Transverse colon (tissue), 4 donors: Measurements from ENCODE around the gene MAN2A1. TPM values are rescaled to one million over a fixed set of nuclear protein-coding genes. Genes with fewer than 3 reads are reported as not detected.

Source experiments
- DNase-seq: peaks from one replicate; pipeline ENCODE4 v3.0.0-alpha.2; 2019
- H3K27ac ChIP-seq, 4 donors: fragments of 200-600 bp; sonication (generic); 2 replicates each; pipeline ENCODE4 v1.5.1; 2016 to 2018; ENCODE audit warnings: inconsistent platforms in 4 of 4
- H3K27me3 ChIP-seq: fragments of 200-600 bp; sonication (generic); 2 replicates; pipeline ENCODE4 v1.5.1; 2017; ENCODE audit warnings: inconsistent platforms
- H3K36me3 ChIP-seq, 4 donors: fragments of 200-600 bp; sonication (generic); 2 replicates each; pipeline ENCODE4 v1.5.1; 2017 to 2019; ENCODE audit warnings: inconsistent platforms in 4 of 4
- H3K4me1 ChIP-seq, 4 donors: fragments of 200-600 bp; sonication (generic); 2 replicates each; pipeline ENCODE4 v1.5.1; 2017 to 2020; ENCODE audit warnings: inconsistent platforms in 4 of 4
- H3K4me3 ChIP-seq, 4 donors: fragments of 200-600 bp; sonication (generic); 1 replicate in 1 of 4; 2 replicates in 3 of 4; pipeline versions ENCODE4 v1.5.1 to v1.6.1; 2017 to 2019; ENCODE audit warnings: inconsistent platforms in 4 of 4
- H3K9me3 ChIP-seq, 2 donors: fragments of 200-600 bp; sonication (generic); 2 replicates each; pipeline ENCODE4 v1.5.1; 2017 to 2019; ENCODE audit warnings: inconsistent platforms in 2 of 2
- CTCF ChIP-seq, 5 experiments: fragments of 200-600 bp in 3 of 5; fragments of 450-650 bp in 2 of 5; sonication (generic) in 3 of 5; IDR thresholded peaks; 1 replicate in 2 of 5; 2 replicates in 3 of 5; pipeline ENCODE4 v1.5.1; 2016 to 2017; ENCODE audit warnings: antibody characterized with exemption in 5 of 5, inconsistent platforms in 3 of 5, mild to moderate bottlenecking in 2 of 5, moderate library complexity in 1 of 5
- EP300 ChIP-seq: sonication (generic); formaldehyde crosslinking; IDR thresholded peaks from one replicate; pipeline ENCODE4 v1.6.1; 2017; ENCODE audit warnings: antibody characterized with exemption, low read depth
- POLR2A ChIP-seq: fragments of 450-650 bp; IDR thresholded peaks from one replicate; pipeline ENCODE4 v1.6.1; 2016; ENCODE audit warnings: antibody characterized with exemption, mild to moderate bottlenecking, moderate library complexity
- POLR2AphosphoS5 ChIP-seq, 3 donors: sonication (generic); formaldehyde crosslinking; IDR thresholded peaks; one replicate each; pipeline ENCODE4 v1.6.1; 2016; ENCODE audit warnings: antibody characterized with exemption in 3 of 3
- WGBS, 2 donors: methylation state at CpG; one replicate each; pipeline ENCODE4 v1.1.5; 2018; ENCODE audit warnings: low coverage in 1 of 2; 5-methylcytosine and 5-hydroxymethylcytosine counted together
- in situ Hi-C, 4 donors: fragments of 200-750 bp; cut with MboI; loops; one replicate each; pipeline versions ENCODE4 v1.15.0 to v1.15.1; 2017; ENCODE audit warnings: low sequenced_read_pairs in 3 of 4, low pct_ligation_motif_present in 1 of 4, low pct_unique_long_range_greater_than_20kb in 1 of 4
- intact Hi-C: fragments of 100-400 bp; cut with DNase I; formaldehyde crosslinking; loops from one replicate; pipeline ENCODE4 v1.15.1; 2023; ENCODE audit warnings: low total_unique reads
- total RNA-seq, 4 donors: library from RNA; depleted of rRNA; stranded (reverse); fragments of >200 nt; gene quantifications; one replicate each; pipeline ENCODE4 v1.1.0, GENCODE V29; 2016

The MAN2A1 gene
- total RNA-seq, 4 donors from 2014 or later = 39.2 to 95.3 (median 70.4) TPM

- H3K4me1 ChIP-seq = peaks cover 0 to 1% (median 0%) of the 10 kb centered on the region in 4 donors
- 84 to 94% methylated on average over 5 of the region's 5 CpGs for whole genome bisulfite sequencing, 2 donors
- intact Hi-C loops = no loop called here
- H3K4me3 ChIP-seq = no peak overlapping the region
- H3K9me3 ChIP-seq = no peaks in the 10 kb centered on the region
- no peaks in the 10 kb centered on the region for H3K27me3 ChIP-seq
- H3K36me3 ChIP-seq = peaks cover 0 to 9% (median 2%) of the 10 kb centered on the region in 4 donors
- H3K27ac ChIP-seq = no peak overlapping the region
- no peak for TF ChIP-seq POLR2AphosphoS5 (IDR thresholded peaks at IDR 0.05)
- TF ChIP-seq POLR2A = no peak
- TF ChIP-seq EP300 = no peak
- no peak for TF ChIP-seq CTCF (IDR thresholded peaks at IDR 0.05)
- in situ Hi-C loops = no loop called here
- DNase-seq = no peak
Observed at GRCh38 chr5:109779036-109779735, 89.5 kb downstream of the MAN2A1 start.

- Histone ChIP-seq H3K4me3 (no peak overlapping the region), H3K4me1 (no peaks in the 10 kb centered on the region), H3K36me3 (peaks cover 0 to 21% (median 6%) of the 10 kb centered on the region in 4 donors), H3K27ac (no peak overlapping the region), H3K9me3 (no peaks in the 10 kb centered on the region), H3K27me3 (no peaks in the 10 kb centered on the region)
- WGBS, 2 donors = 90 to 100% methylated on average over 2 of the region's 2 CpGs
- DNase-seq = no peak
- TF ChIP-seq POLR2AphosphoS5 (IDR thresholded peaks at IDR 0.05) = no peak
- no peak for TF ChIP-seq EP300
- TF ChIP-seq CTCF (IDR thresholded peaks at IDR 0.05) = no peak
- TF ChIP-seq POLR2A = no peak
- in situ Hi-C loops (no loop called here), intact Hi-C loops (no loop called here)
Observed at GRCh38 chr5:109784687-109785086, 95.0 kb downstream of the MAN2A1 start.

- Histone ChIP-seq H3K4me3 (no peak overlapping the region), H3K36me3 (peaks cover 0 to 25% (median 6%) of the 10 kb centered on the region in 4 donors), H3K27me3 (no peaks in the 10 kb centered on the region), H3K4me1 (no peaks in the 10 kb centered on the region), H3K9me3 (no peaks in the 10 kb centered on the region), H3K27ac (no peak overlapping the region)
- intact Hi-C loops (no loop called here), in situ Hi-C loops (no loop called here)
- WGBS, 2 donors = 88 to 91% methylated on average over 5 of the region's 5 CpGs
- TF ChIP-seq POLR2AphosphoS5 (IDR thresholded peaks at IDR 0.05) = no peak
- DNase-seq = no peak
Observed at GRCh38 chr5:109786206-109786855, 96.6 kb downstream of the MAN2A1 start.

GRCh38 chr5:109788596-109788995 lies 98.9 kb downstream of the MAN2A1 start:
- no peak overlapping the region for H3K4me3 ChIP-seq
- TF ChIP-seq POLR2A (no peak), POLR2AphosphoS5 (IDR thresholded peaks at IDR 0.05) (no peak), EP300 (no peak), CTCF (IDR thresholded peaks at IDR 0.05) (no peak)

More at GRCh38 chr5:109788596-109788995, 98.9 kb downstream of the MAN2A1 start:
- Histone ChIP-seq H3K27me3 (no peaks in the 10 kb centered on the region), H3K36me3 (peaks cover 0 to 27% (median 4%) of the 10 kb centered on the region in 4 donors), H3K27ac (no peak overlapping the region), H3K4me1 (no peaks in the 10 kb centered on the region), H3K9me3 (no peaks in the 10 kb centered on the region)
- in situ Hi-C loops (no loop called here), intact Hi-C loops (no loop called here)
- DNase-seq = no peak
- whole genome bisulfite sequencing, 2 donors = 71% methylated on average over 3 of the region's 3 CpGs
